ENCODE data around the gene ATP9B.
"Not testable (repeated sequence)": the region's sequence is repeated elsewhere in the genome, so short reads cannot be mapped to it uniquely, and the experiment has no call there.

Gene ATP9B

GRCh38 chr18:79241755-79242154, 172.6 kb downstream of the ATP9B start:
- no peak for DNase-seq (ENCODE audit: low spot score)

- DNase-seq (ENCODE audit: low spot score) = no peak
Measured at GRCh38 chr18:79242246-79242645, 173.1 kb downstream of the ATP9B start.

DNA sequence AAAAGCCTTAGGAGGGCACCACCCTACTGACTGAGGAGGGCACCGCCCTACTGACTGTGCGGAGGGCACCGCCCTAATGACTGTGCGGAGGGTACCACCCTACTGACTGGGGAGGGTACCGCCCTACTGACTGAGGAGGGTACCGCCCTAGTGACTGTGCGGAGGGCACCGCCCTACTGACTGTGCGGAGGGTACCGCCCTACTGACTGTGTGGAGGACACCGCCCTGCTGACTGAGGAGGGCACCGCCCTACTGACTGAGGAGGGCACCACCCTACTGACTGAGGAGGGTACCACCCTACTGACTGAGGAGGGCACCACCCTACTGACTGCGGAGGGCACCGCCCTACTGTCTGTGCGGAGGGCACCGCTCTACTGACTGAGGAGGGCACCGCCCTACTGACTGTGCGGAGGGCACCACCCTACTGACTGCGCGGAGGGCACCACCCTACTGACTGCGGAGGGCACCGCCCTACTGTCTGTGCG, 176.4 kb downstream of the ATP9B start:
- DNase-seq (ENCODE audit: low spot score) = no peak

- DNase-seq (ENCODE audit: low spot score) = peak; percentile 72
Measured at GRCh38 chr18:79246309-79247108, 177.3 kb downstream of the ATP9B start.

DNA sequence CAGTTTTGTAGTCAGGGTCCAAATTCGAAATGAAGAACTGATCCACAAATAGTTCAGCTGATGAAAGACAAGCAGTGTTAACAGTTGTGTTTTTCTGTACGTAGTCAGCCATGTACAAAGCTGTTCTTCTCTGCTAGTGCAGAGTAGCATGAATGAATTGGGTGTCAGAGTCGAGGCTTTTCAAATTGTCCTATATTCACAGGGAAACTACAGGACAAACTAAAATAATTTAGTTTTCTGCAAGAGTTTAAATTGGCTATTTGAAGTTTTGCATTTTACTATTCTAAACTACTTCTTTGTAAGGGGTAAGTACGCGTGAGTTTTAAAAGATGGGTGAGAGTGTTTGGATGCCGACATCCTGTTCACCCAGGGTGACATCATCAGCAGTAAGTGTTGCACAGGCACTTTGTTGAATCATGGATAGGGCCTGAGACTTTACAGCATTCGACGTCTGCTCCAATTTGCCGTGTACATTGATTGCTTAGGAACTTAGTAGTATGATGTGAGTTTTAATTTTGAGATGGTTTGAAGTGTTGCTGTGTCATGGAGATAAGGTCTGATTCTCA, 179.4 kb downstream of the ATP9B start:
- DNase-seq (ENCODE audit: low spot score) = no peak

DNA sequence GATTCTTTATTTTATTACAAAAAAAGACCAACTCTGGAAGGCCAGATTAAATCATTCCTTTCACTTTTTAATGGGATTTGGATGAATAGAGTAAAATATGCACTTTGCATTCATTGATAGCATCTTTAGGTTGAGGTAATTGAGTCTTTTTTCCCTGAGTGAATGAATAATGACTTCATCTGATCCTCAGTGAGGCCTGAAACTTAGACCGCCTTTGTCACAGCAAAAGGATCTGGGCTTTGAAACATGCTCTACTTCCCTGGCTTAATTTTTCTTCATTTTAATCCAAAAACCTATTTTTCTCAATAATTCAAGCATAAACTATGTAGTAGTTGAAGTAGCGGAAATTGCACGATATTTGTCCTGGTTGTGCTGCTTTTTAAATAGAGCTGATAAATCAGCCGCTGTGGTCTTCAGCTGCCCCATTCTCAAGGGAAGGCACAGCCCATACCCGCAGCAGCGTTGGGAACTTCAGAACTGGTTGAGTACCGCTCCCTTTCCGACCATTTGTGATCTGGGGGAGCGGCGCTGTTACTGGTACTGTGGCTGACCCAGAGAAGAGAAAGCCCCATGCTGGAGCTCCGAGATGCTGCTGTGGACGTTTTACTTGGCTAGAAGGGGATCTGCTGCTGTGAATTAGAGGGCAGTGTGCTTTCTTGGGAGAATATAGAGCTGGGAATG, 181.2 kb downstream of the ATP9B start:
- no peak for DNase-seq (ENCODE audit: low spot score)

GRCh38 chr18:79251021-79251420, 181.8 kb downstream of the ATP9B start:
- DNase-seq (ENCODE audit: low spot score) = no peak

DNA sequence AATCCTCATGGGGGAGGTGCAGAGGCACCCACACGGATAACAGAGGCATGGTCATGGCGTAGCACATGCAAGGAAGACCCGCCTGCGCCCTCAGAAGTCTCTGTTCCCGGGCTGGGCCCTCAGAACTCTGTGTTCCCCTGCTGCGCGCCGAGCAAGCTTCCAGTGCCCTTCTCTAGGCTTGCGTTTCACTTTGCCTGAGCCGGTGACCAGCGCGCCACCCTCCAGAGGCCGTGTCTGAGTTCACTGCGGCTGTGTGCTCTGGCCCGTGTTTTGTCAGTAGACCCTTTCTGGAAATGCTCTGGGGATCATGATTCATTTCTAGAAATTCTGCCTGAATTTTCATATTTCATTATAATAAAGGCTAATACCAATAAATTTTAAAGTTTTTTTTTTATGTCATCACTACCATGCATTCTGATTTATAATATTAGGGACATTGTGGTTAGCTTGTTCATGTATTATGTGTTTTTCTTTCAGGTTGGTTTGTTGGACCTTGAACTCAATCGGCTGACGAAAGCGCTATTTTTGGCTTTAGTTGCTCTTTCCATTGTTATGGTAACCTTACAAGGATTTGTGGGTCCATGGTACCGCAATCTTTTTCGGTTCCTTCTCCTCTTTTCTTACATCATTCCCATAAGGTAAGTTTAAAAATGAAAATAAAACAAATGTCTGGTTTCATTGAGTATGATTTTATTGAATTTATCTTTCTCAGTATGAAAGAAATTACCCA, 183.9 kb downstream of the ATP9B start:
- DNase-seq (ENCODE audit: low spot score) = no peak

DNA sequence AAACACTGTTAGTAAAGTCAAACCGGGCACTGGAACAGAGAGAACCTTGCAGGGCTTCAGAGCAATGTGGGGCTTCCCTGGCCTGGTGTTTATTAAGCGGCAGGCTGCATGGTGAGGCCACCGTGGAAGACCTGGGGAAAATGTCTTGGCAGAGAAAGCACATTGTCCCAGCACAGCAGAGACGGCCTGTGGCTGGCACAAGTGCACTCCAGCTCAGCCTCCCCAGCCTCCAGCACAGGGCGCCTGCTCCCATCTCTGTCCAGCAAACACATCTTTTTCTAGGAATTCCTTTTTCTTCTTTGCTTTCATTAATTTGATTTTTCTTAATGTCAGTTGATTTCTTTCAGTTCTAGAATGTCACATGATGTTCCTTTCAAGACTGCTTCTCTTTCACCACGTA, 188.3 kb downstream of the ATP9B start:
- DNase-seq (ENCODE audit: low spot score) = no peak

GRCh38 chr18:79258447-79258846, 189.3 kb downstream of the ATP9B start:
- peak; percentile 23 for DNase-seq (ENCODE audit: low spot score)

DNA sequence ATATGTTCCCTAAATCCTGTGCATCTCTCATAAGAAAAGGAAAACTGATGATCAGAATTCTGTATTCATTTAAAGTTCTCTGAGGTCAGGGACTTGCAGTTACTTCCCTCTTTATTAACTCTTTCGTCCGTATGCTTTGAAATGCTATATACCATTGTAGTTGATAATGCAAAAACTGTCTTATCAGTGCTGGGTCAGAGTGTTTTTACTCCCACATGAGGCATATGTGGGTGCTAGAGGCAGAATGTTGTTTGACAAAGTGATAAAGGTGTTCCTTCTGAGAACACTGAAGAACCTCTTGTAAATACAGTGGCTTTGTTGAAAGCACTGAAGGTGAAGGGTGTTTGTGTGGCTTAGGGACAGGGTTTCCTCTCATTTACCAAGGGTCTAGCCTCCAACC, 190.0 kb downstream of the ATP9B start:
- no peak for DNase-seq (ENCODE audit: low spot score)

DNA sequence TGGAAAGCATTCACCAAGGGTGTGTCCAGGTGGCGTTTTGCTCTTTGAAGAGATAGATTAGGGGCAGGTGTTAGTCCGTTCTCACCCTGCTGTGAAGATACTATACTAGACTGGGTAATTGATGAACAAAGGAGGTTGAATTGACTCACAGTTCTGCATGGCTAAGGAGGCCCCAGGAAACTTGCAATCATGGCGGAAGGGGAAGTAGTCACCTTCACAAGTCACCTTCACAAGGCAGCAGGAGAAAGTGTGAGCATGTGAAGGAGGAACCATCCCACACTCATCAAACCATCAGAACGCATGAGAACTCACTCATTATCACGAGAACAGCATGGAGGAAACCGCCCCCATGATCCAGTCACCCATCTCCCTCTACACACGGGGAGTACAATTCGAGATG, 190.8 kb downstream of the ATP9B start:
- DNase-seq (ENCODE audit: low spot score) = no peak

GRCh38 chr18:79260510-79260909, 191.3 kb downstream of the ATP9B start:
- DNase-seq (ENCODE audit: low spot score) = no peak

GRCh38 chr18:79265068-79265467, 195.9 kb downstream of the ATP9B start:
- DNase-seq (ENCODE audit: low spot score) = not testable (repeated sequence)

- DNase-seq (ENCODE audit: low spot score) = not testable (repeated sequence)
Measured at GRCh38 chr18:79271812-79272211, 202.6 kb downstream of the ATP9B start.

DNA sequence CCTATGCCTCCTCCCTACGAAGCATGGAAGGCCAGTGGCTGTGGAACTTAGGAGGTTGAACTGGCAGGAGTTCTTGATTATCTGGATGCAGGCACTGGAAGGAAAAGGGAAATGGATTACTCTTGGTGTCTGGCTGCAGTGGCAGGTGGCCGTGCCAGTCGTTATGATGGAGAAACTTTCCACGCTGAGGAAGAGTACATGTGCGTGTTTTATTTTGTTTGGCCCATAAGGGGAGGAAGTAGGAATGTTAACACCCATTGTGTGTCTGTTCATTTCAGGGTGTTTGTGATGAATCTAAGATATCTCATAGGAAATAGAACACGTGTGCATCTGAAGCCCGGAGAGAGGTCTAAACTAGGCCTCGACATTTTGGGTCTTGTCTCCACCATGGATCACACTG, 203.7 kb downstream of the ATP9B start:
- no peak for DNase-seq (ENCODE audit: low spot score)

GRCh38 chr18:79274823-79275222, 205.6 kb downstream of the ATP9B start:
- no peak for DNase-seq (ENCODE audit: low spot score)

DNA sequence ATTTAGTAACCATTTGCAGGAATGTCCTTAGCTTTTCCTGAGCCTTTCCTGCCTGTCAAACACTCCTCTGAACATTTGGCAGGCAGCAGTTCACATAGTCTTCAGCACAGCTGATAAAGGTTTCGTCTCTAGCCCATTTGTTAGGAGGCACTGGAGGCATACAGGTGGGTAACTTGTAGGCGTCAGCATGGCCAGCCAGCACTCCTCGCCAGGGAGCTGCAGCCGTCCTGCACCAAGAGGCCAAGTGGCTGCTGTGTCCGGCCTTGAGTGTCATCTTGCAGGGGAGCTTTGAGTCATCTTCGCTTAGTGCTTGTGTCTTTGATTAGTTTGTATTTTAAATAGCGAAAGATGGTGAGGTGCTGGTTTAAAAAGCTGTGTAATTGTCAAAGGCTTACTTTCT, 206.3 kb downstream of the ATP9B start:
- no peak for DNase-seq (ENCODE audit: low spot score)

GRCh38 chr18:79275992-79276391, 206.8 kb downstream of the ATP9B start:
- no peak for DNase-seq (ENCODE audit: low spot score)

- DNase-seq (ENCODE audit: low spot score) = no peak
Measured at GRCh38 chr18:79278896-79279295, 209.7 kb downstream of the ATP9B start.

DNA sequence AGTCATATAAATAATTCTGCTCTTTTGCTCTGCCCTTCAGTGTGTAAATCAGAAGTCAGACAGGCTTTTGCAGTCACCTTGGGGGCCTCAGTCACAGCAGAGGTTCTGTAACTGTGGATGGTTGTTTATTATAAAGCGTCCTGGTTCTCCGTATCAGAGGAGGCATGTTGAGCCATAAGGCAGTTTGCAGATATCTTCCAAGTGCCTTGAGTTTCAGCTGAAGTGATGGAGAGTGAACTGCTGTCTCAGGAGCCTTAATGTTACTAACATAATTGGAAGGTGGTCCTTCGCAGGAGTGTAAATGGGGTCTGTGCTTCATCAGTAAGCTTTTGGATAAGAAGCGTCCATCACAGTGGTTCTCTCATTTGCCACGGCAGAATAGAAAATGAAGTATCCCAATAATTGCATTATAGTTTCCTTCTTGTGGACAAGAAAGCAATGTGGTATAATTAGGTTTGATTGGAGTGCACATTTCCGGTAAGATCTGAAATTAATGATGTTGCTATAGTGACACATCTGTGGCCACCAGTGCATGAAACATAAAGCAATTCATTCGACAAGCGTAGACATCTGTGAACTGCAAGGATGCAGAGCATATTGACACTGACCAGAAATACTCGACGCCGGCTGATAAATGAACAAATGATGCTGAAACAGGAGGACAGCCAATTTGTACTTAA, 214.1 kb downstream of the ATP9B start:
- DNase-seq (ENCODE audit: low spot score) = no peak

DNA sequence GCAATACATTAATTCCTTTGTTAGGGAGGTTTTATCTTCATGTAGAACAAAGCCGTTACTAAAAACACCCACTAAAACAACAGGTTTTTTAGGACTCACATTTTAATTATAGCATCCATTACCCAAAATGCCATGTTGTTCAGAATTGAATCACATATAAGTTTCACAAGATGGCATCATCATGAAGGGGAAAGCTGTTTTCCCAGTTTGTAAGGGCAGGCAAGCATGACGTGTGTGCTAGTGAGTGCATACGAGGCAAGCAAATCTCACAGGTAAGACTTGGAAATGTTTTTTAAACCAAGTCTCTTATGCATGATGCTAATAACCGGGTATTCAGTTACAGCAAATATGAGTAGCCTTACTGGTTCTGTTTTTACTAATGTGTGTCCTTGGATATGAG, 214.7 kb downstream of the ATP9B start:
- no peak for DNase-seq (ENCODE audit: low spot score)
